ENCODE data around the gene PPP2CA. TPM values are rescaled to one million over a fixed set of nuclear protein-coding genes. Genes with fewer than 3 reads are reported as not detected.

The PPP2CA gene
- total and polyA plus RNA-seq, 2 of the 8 experiments (the other 6 are each of a cell fraction or from before 2014, with no cell fraction given), result 75.0 to 205 TPM

- Histone ChIP-seq H4K91ac (replicated peaks; ENCODE audit: insufficient read length, low read length) (no peak overlapping the region), H2BK15ac (ENCODE audit: low read length) (no peak overlapping the region), H2BK20ac (ENCODE audit: low read length) (no peak overlapping the region), H2BK5ac (ENCODE audit: low read depth, low read length) (no peak overlapping the region), H3K4me2 (ENCODE audit: insufficient read depth in 1 of 2, low read depth in 2 of 2, low read length in 2 of 2) (no peak overlapping the region), H3K4ac (replicated peaks; ENCODE audit: insufficient read length, low read depth, low read length) (no peak overlapping the region), H4K20me1 (replicated peaks in 1 of 2; ENCODE audit: control insufficient read depth in 1 of 2, insufficient read depth in 2 of 2, low read length in 2 of 2) (peaks cover 25 to 39% of the 10 kb centered on the region in 2 experiments), H3K18ac (ENCODE audit: extremely low read depth, low read length) (no peak overlapping the region), H2BK12ac (ENCODE audit: low read depth, low read length) (no peak overlapping the region), H2AFZ (ENCODE audit: low read length) (no peak overlapping the region), H2AK5ac (ENCODE audit: low read depth, low read length) (no peak overlapping the region), H3K27ac (ENCODE audit: low read depth, low read length) (no peak overlapping the region), H3K79me2 (ENCODE audit: control insufficient read depth in 1 of 2, insufficient read depth in 2 of 2, low read length in 2 of 2) (peaks cover 89 to 100% of the 10 kb centered on the region in 2 experiments), H3K27me3 (replicated peaks in 1 of 4; ENCODE audit: control insufficient read depth in 3 of 4, extremely low read depth in 1 of 4, insufficient read depth in 3 of 4, low read length in 3 of 4) (no peaks in the 10 kb centered on the region), H3K14ac (ENCODE audit: insufficient read length) (no peak overlapping the region), H3K23ac (ENCODE audit: insufficient read length) (no peak overlapping the region), H2BK120ac (replicated peaks; ENCODE audit: low read depth, low read length) (no peak overlapping the region), H3K9me3 (ENCODE audit: insufficient read depth in 2 of 2, low read depth in 1 of 2, low read length in 1 of 2) (no peaks in the 10 kb centered on the region), H3K79me1 (ENCODE audit: low read depth, low read length) (no peaks in the 10 kb centered on the region; the same call in 1 of the 2 replicates), H4K5ac (ENCODE audit: insufficient read length, low read depth, low read length) (no peak overlapping the region), H4K8ac (ENCODE audit: extremely low read depth, insufficient read depth, low read length) (no peak overlapping the region), H3K4me3 (ENCODE audit: extremely low read depth in 1 of 4, insufficient read depth in 2 of 4, low read depth in 3 of 4, low read length in 4 of 4) (no peak overlapping the region), H3K4me1 (replicated peaks in 1 of 4; ENCODE audit: control insufficient read depth in 3 of 4, insufficient read depth in 4 of 4, low read length in 3 of 4) (peaks cover 0 to 5% (median under 1%) of the 10 kb centered on the region in 4 experiments; a peak in 2 of 7 replicates), H3K23me2 (ENCODE audit: low read depth, low read length) (no peaks in the 10 kb centered on the region), H3K36me3 (ENCODE audit: control insufficient read depth in 2 of 4, insufficient read depth in 4 of 4, low read length in 3 of 4) (peaks cover 0 to 5% (median 3%) of the 10 kb centered on the region in 4 experiments; a peak in 3 of 8 replicates), H3K56ac (replicated peaks; ENCODE audit: insufficient read length, low read depth, low read length) (no peak overlapping the region), H3K9ac (replicated peaks in 1 of 4; ENCODE audit: extremely low read depth in 1 of 4, low read depth in 3 of 4, low read length in 3 of 4) (no peak overlapping the region)
- 92% methylated on average over 2 of the region's 2 CpGs; no CpG with 5 or more reads in 1 of the 2 experiments for WGBS, 2 experiments (ENCODE audit: extremely low coverage in 1 of 2, insufficient coverage in 1 of 2, insufficient read length in 1 of 2, insufficient replicate concordance in 2 of 2, low coverage in 1 of 2, low lambda C conversion rate in 2 of 2, missing lambda C conversion rate in 1 of 2)
- CTCF ChIA-PET (ENCODE audit: partially characterized antibody), result interaction anchor here (0.6 to 1.1 kb wide), 3 partner anchors 15 to 176 kb away, joined by 3 to 4 read pairs (median 3); no protein-coding TSS in a partner anchor
- FAIRE-seq (no peak), DNase-seq (ENCODE audit: low read depth in 1 of 2, low spot score in 2 of 2) (no peak)
- POLR2A ChIA-PET (ENCODE audit: partially characterized antibody), result interaction anchor here (1.6 to 14.9 kb wide), 3 partner anchors 7 to 38 kb away, joined by 4 to 166 read pairs (median 6); partner anchors contain the start of genes PPP2CA and SKP1
- TF ChIP-seq SAP30 (IDR thresholded peaks at IDR 0.05; ENCODE audit: insufficient read depth, insufficient replicate concordance, low read length), result no peak
- TF ChIP-seq E2F6 (IDR thresholded peaks at IDR 0.05), result no peak
- no peak for TF ChIP-seq CBX5 (IDR thresholded peaks at IDR 0.05; ENCODE audit: low read depth, low read length)
- no peak for TF ChIP-seq ATF2 (IDR thresholded peaks at IDR 0.05; ENCODE audit: low read length)
- no peak for TF ChIP-seq MAX (IDR thresholded peaks at IDR 0.05)
- no peak for TF ChIP-seq TBP (IDR thresholded peaks at IDR 0.05; ENCODE audit: low read depth, low read length)
- TF ChIP-seq JUN (IDR thresholded peaks at IDR 0.05; ENCODE audit: low read depth, low read length), result no peak
These were observed 10.1 kb downstream of the PPP2CA start for GRCh38 chr5:134215757-134216156.
